GM18517 (cell line): ENCODE data around the gene DNM2.
A peak's percentile ranks its signal among the peaks of the same experiment; 100 is the strongest.
"Not testable (repeated sequence)": the region's sequence is repeated elsewhere in the genome, so short reads cannot be mapped to it uniquely, and the experiment has no call there.

Experiments used
- ATAC-seq: cut with Tn5 transposase; IDR thresholded peaks from one replicate; pipeline ENCODE4 v1.9.1; 2021; ENCODE audit warnings: mild to moderate bottlenecking, moderate library complexity; ENCODE audit not compliant: unreplicated experiment

DNM2 gene

GRCh38 chr19:10856899-10857298, 139.0 kb downstream of the DNM2 start:
- ATAC-seq, result not testable (repeated sequence)

GRCh38 chr19:10858204-10858828, 140.4 kb downstream of the DNM2 start:
- no peak for ATAC-seq

GRCh38 chr19:10861103-10861651, 143.3 kb downstream of the DNM2 start:
- no peak for ATAC-seq

- ATAC-seq, result no peak
Observed at GRCh38 chr19:10862561-10863106, 144.8 kb downstream of the DNM2 start.

GRCh38 chr19:10863107-10863717, 145.3 kb downstream of the DNM2 start:
- ATAC-seq, result no peak

- ATAC-seq, result peak; percentile 47
Observed at GRCh38 chr19:10864538-10864899, 146.6 kb downstream of the DNM2 start.

- no peak for ATAC-seq
Observed at GRCh38 chr19:10866495-10866894, 148.6 kb downstream of the DNM2 start.

GRCh38 chr19:10868872-10869547, 151.1 kb downstream of the DNM2 start:
- ATAC-seq, result no peak

GRCh38 chr19:10869872-10870311, 152.0 kb downstream of the DNM2 start:
- ATAC-seq, result not testable (repeated sequence)

GRCh38 chr19:10870501-10870954, 152.6 kb downstream of the DNM2 start:
- ATAC-seq, result peak; percentile 5

GRCh38 chr19:10870955-10871603, 153.2 kb downstream of the DNM2 start, which contains the start of gene CARM1:
CARM1 (plus strand) TSS chr19:10871553; CDS start chr19:10871703, 150 bp downstream.
- peak; percentile 63 for ATAC-seq

- peak; percentile 2 for ATAC-seq
Observed at GRCh38 chr19:10871711-10872545, 154.0 kb downstream of the DNM2 start.

GRCh38 chr19:10872546-10873107, 154.7 kb downstream of the DNM2 start:
- no peak for ATAC-seq

GRCh38 chr19:10874024-10874423, 156.1 kb downstream of the DNM2 start:
- no peak for ATAC-seq

GRCh38 chr19:10876459-10877240, 158.8 kb downstream of the DNM2 start:
- ATAC-seq, result peak; percentile 54

- not testable (repeated sequence) for ATAC-seq
Observed at GRCh38 chr19:10877608-10878007, 159.7 kb downstream of the DNM2 start.

GRCh38 chr19:10878253-10878652, 160.4 kb downstream of the DNM2 start:
- no peak for ATAC-seq
